ENCODE measurements around the gene SCARB1.
"Not testable (repeated sequence)": the region's sequence is repeated elsewhere in the genome, so short reads cannot be mapped to it uniquely, and the experiment has no call there.

SCARB1 gene

DNA sequence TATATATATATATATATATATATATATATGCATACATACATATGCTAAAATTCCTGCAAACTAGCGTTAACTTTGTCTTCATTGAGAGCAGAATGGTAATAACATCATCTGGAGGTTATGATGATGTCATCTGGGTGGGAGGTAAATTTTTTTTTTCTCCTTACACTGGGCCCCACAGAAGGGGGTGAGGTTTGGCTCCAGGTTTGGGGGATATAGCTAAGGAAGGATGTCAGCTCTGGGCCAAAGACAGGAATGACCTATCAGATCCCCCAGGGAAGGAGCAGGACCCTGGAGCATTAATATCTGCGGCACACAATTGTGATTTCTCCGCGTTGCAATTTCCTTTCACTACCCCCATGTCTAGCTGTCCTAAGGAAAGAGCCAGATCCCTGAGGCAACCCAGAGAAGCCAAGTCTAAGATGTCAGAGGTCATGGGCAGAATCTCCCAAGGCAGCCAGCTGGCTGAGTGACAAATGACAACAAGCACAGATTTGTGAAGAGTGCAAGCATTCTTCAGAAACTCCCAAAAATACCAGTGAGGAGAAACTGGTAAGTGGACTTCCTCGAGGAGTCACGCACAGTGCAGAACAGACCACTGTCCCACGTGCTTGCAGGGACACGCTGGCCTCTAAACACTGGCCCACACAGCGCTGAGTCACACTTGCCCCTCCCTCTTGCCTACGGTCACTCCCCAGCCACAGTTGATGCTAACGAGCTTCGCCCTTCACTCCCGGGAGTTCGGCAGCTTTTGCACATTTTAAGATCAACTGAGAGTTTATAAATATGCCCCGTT, 40.8 kb upstream of the SCARB1 start:
- TF ChIP-seq, protein P1, sequence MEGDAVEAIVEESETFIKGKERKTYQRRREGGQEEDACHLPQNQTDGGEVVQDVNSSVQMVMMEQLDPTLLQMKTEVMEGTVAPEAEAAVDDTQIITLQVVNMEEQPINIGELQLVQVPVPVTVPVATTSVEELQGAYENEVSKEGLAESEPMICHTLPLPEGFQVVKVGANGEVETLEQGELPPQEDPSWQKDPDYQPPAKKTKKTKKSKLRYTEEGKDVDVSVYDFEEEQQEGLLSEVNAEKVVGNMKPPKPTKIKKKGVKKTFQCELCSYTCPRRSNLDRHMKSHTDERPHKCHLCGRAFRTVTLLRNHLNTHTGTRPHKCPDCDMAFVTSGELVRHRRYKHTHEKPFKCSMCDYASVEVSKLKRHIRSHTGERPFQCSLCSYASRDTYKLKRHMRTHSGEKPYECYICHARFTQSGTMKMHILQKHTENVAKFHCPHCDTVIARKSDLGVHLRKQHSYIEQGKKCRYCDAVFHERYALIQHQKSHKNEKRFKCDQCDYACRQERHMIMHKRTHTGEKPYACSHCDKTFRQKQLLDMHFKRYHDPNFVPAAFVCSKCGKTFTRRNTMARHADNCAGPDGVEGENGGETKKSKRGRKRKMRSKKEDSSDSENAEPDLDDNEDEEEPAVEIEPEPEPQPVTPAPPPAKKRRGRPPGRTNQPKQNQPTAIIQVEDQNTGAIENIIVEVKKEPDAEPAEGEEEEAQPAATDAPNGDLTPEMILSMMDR (IDR thresholded peaks at IDR 0.05; ENCODE audit: low read depth, low read length): no peak
- in situ Hi-C loops (cut with HindIII; ENCODE audit: low sequenced_read_pairs): no loop called here
- no peak overlapping the region for H3K4me3 ChIP-seq (ENCODE audit: low read depth, low read length)
- DNase-seq (ENCODE audit: low read depth, low spot score): peak; percentile 77

DNA sequence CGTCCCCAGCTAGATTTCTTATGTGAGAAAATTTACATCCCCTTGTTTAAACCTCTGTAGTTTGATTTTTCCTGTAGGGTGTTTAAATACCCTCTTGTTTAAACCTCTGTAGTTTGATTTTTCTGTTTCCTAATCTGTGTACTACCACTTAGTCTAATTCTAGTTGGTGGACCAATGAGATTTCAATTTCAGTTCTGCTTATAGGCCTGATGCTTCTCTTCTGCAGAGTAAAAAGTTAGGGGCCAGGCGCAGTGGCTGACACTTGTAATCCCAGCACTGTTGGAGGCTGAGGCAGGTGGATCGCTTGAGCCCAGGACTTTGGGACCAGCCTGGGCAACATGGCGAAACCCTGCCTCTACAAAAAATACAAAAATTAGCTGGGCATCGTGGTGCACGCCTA, 39.3 kb upstream of the SCARB1 start:
- TF ChIP-seq, protein P1 (IDR thresholded peaks at IDR 0.05; ENCODE audit: low read depth, low read length): no peak
- no peak overlapping the region for H3K4me3 ChIP-seq (ENCODE audit: low read depth, low read length)
- DNase-seq (ENCODE audit: low read depth, low spot score): no peak
- in situ Hi-C loops (cut with HindIII; ENCODE audit: low sequenced_read_pairs): no loop called here

- TF ChIP-seq, protein P1 (IDR thresholded peaks at IDR 0.05; ENCODE audit: low read depth, low read length): no peak
- no peak overlapping the region for H3K4me3 ChIP-seq (ENCODE audit: low read depth, low read length)
- in situ Hi-C loops (cut with HindIII; ENCODE audit: low sequenced_read_pairs): no loop called here
- DNase-seq (ENCODE audit: low read depth, low spot score): no peak
Measured at GRCh38 chr12:124901003-124901402, 37.3 kb upstream of the SCARB1 start.

GRCh38 chr12:124900345-124900795, 36.7 kb upstream of the SCARB1 start:
- DNase-seq (ENCODE audit: low read depth, low spot score); H3K4me3 ChIP-seq (ENCODE audit: low read depth, low read length); in situ Hi-C loops (cut with HindIII; ENCODE audit: low sequenced_read_pairs): not testable (repeated sequence)

GRCh38 chr12:124898923-124899294, 35.2 kb upstream of the SCARB1 start:
- TF ChIP-seq, protein P1 (IDR thresholded peaks at IDR 0.05; ENCODE audit: low read depth, low read length): no peak
- in situ Hi-C loops (cut with HindIII; ENCODE audit: low sequenced_read_pairs): no loop called here
- DNase-seq (ENCODE audit: low read depth, low spot score): no peak
- no peak overlapping the region for H3K4me3 ChIP-seq (ENCODE audit: low read depth, low read length)

- in situ Hi-C loops (cut with HindIII; ENCODE audit: low sequenced_read_pairs): no loop called here
- no peak overlapping the region for H3K4me3 ChIP-seq (ENCODE audit: low read depth, low read length)
- DNase-seq (ENCODE audit: low read depth, low spot score): no peak
- TF ChIP-seq, protein P1 (IDR thresholded peaks at IDR 0.05; ENCODE audit: low read depth, low read length): peak; percentile 68
Measured at GRCh38 chr12:124898200-124898922, 34.7 kb upstream of the SCARB1 start.

- DNase-seq (ENCODE audit: low read depth, low spot score): no peak
- H3K4me3 ChIP-seq (ENCODE audit: low read depth, low read length): no peak overlapping the region
- in situ Hi-C loops (cut with HindIII; ENCODE audit: low sequenced_read_pairs): no loop called here
- TF ChIP-seq, protein P1 (IDR thresholded peaks at IDR 0.05; ENCODE audit: low read depth, low read length): no peak
Measured at GRCh38 chr12:124896461-124896860, 32.8 kb upstream of the SCARB1 start.

Data from astrocyte of the spinal cord (primary cell).